ENCODE measurements around the gene OPHN1. TPM values are rescaled to one million over a fixed set of nuclear protein-coding genes. Genes with fewer than 3 reads are reported as not detected.
"Not testable (repeated sequence)": the region's sequence is repeated elsewhere in the genome, so short reads cannot be mapped to it uniquely, and the experiment has no call there.

The OPHN1 gene
- total RNA-seq, 1 donor from 2014 or later = 13.9 TPM

DNA sequence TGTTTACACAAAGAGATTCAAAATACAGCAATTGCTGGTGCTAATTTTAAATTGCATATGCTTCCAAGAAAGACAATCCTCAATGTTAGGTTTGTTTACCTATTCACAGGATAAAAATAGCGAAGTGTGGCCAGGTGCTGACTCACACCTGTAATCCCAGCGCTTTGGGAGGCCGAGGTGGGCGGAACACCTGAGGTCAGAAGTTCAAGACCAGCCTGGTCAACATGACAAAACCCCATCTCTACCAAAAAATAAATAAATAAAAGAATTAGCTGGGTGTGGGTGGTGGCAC, 77.7 kb downstream of the OPHN1 start:
- no peak for DNase-seq (ENCODE audit: low read depth)

DNA sequence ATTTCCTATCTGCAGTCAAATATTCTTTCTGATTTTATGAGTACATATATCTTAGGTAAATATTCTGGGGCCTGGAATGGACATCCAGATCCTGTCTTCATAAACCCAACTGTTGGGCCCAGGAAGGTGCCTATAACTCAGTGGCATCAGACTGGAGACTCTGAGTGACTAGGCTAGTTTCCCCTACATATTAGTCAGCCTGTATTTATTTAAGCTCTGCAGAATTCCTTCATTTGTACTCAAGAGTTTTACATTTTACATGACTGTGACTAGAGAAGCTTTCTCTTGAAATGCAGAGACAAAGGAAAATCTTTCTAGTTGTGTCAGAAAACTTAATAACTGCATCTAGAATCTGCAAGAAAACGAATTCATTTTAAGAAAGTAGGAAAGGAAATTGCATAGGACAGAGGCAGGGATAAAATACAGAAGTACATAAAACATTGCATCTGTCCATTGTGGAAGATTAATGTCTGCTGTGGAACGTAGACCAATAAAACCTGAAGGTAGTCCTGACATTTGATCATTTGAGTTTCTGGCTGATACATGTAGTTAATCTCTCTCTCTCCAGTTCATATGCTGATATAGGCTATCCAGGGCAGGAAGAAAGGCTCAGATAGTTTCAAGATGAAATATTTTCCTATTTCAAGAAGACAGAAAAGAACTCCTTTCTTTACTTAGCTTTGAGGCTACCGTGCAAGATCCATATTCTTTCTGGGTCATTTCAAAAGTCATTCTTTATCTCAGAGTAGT, 78.2 kb downstream of the OPHN1 start:
- peak; percentile 9 for DNase-seq (ENCODE audit: low read depth)

DNA sequence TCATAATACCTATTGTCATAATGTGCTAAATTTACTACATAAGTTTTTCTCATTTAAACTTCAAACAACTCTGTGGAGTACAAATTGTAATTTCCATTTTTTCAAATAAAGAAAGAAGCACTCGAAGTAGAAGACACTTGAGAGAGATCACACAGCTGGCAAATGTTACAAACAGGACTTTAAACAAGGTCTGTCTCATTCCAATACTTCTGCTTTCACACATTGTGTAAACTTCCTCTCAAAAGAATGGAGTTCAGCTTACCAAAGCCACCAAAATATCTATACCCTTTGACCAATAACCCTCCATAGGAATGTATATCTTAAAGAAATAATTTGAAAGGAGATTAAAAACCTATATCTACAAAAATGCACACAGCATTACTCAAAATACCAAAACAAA, 88.3 kb downstream of the OPHN1 start:
- no peak for DNase-seq (ENCODE audit: low read depth)

DNA sequence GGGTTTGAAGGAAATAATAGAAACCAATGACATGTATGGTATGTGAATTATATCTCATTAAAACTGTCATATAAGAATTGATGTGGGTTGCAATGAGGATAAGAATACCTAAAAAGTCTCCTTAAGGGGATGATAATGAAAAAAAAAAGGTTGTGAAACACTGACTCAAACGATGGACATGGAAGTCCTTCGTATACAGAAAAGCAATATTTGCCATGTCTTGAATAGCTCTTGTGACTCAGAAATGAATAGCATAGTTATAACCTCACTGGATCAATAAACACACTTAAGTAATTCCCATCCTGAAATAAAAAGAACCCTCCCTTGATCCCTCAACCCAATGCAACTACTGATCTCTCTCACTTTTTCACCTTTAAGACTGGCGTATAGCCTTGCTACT, 89.7 kb downstream of the OPHN1 start:
- no peak for DNase-seq (ENCODE audit: low read depth)

DNA sequence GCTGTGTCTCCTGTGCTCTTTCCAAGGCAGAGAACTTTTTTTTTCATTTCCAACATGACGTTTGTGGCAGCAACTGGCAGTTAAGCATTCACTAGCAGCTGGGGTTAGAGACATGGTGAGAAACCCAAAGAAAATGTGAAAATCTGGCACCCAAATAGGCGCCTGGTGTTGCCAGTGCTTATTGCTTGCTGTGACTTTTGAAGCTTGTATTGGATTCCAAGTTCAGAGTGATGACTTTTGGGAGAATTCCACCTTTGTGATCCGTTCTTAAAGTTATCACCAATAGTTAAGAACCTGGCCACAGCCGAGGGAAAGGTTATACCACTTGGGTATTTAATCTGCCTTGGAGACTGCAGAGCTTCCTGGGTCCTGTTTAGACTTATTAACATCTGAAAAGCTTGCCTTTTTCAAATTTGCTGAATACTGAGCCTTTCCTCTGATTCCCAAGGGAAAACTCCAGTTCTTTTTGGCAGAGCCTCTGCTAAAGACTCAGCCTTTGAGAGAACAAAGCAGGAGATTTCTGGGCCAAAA, 101.0 kb downstream of the OPHN1 start:
- no peak for DNase-seq (ENCODE audit: low read depth)

DNA sequence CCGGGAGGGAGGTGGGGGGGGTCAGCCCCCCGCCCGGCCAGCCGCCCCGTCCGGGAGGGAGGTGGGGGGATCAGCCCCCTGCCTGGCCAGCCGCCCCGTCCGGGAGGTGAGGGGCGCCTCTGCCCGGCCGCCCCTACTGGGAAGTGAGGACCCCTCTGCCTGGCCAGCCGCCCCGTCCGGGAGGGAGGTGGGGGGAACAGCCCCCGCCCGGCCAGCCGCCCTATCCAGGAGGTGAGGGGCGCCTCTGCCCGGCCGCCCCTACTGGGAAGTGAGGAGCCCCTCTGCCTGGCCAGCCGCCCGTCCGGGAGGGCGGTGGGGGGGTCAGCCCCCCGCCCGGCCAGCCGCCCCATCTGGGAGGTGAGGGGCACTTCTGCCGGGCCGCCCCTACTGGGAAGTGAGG, 106.5 kb downstream of the OPHN1 start:
- DNase-seq (ENCODE audit: low read depth) = not testable (repeated sequence)

DNA sequence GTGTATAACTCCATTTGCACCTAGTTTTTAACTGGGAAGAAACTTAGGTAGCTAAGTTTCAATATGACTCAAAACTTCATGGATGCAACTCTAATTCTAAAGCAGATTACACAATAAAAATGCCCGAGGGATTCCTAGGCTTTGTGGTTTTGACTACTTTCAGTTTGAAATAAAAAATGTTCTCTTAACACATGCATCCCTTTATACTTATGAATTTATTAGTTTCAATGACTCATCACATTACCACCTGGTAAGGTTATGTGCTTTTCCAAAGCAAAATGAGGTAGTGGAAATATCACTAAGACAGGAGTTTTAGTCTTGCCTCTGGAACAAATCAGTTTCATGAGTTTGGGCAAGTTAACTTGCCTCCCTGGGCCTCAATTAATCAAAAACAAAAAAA, 125.5 kb downstream of the OPHN1 start:
- DNase-seq (ENCODE audit: low read depth) = peak; percentile 90

DNA sequence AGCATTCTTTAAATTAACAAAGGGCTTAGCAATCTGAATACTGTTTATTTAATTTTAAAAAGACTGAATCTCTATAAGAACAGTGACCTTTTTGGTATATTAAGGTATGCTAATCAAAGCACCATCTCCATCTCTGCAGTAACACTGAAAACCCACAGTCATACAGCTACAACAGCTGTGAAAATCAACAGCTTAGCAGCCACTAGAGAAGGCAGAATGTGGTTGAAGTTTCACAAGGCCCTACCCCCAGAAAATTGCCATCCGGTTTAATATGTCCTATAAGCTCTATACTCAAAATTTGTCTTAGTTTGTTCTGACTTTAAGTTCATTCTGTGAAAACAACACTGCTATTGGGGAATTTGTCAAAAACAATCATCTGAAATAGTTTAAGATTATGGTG, 128.7 kb downstream of the OPHN1 start:
- no peak for DNase-seq (ENCODE audit: low read depth)

DNA sequence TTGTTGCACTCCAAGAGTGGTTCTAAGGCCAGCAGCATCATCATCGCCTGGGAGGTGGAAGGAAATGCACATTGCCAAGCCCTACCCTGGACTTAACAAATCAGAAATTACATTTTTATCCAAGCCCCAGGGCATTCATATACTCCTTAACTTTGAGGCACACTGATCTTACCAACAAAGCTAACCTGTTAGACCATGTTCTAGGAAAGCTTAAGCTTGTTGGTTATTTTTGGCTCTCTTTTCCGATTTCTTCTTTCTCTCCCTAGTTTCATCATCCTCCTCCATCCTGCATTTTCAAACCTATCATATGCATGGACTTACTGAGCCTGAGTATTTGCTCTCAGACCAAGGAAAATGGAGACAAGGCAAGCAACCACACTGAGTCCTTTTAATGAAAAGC, 133.4 kb downstream of the OPHN1 start:
- no peak for DNase-seq (ENCODE audit: low read depth)

DNA sequence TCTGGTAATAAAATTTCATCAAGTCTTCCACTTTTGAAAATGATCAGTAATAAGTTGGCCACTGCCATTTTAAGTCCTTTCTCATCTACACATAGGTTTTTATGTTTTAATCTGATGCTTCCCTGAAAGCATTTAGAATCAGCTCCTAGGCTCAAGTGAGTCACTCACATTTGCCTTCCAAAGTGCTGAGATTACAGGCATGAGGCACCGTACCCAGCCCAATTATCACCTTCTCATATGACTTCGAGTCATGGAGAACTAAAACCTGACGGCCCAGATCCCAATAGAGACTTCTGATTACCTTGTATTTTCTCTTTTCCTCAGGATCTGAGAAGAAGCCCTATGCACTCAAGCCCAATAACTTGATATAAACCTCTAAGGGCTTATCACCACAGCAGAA, 140.8 kb downstream of the OPHN1 start:
- DNase-seq (ENCODE audit: low read depth) = peak; percentile 40

DNA sequence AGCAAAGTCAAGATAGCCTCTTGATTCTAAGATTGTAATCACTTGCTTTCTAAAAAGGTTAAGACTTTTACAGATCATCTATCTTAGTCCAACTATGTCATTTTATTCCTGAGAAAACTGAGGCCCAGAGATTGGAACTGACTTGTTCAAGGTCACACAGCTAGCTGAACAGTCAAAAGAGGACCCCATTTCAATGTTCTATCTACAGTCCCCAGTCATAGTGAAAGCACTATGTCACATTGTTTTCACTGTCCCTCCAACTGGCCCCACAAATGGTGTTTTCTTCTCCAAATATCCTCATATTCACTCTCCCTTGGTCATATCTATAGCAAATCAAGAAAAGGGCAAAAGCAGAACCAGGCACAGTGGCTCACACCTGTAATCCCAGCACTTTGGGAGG, 145.2 kb downstream of the OPHN1 start:
- DNase-seq (ENCODE audit: low read depth) = no peak

DNA sequence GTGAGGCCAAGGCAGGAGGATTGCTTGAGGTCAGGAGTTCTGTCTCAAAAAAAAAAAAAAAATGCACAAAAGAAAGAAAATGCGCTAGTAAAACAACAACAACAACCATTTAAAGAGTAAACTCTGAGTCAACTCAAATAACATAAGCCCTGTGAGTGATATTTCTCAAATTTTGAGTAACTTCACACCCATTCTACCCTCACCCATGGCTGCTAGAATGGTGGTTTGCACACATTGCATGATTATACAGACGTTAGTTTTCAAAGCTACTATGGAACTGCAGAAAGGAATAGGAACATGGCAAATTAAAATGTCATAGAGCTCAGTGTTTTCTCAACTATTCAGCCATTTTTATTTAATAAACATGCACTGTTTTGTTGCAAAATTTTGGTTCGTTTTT, 145.9 kb downstream of the OPHN1 start:
- no peak for DNase-seq (ENCODE audit: low read depth)

DNA sequence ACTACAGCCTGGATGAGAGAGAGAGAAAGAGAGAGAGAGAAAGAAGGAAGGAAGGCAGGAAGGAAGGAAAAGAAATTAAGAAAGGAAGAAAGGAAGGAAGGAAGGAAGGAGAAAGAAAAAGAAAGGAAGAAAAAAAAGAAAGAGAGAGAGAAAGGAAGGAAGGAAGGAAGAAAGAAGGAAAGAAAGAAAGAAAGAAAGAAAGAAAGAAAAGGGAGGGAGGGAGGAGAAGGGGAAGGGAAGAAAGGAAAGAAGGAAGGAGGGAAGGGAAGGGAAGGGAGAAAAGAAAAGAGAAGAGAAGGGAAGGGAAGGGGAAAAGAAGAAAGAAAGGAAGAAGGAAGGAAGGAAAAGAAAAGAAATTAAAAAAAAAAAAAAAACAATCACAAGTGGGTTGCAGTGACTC, 146.3 kb downstream of the OPHN1 start:
- no peak for DNase-seq (ENCODE audit: low read depth)

DNA sequence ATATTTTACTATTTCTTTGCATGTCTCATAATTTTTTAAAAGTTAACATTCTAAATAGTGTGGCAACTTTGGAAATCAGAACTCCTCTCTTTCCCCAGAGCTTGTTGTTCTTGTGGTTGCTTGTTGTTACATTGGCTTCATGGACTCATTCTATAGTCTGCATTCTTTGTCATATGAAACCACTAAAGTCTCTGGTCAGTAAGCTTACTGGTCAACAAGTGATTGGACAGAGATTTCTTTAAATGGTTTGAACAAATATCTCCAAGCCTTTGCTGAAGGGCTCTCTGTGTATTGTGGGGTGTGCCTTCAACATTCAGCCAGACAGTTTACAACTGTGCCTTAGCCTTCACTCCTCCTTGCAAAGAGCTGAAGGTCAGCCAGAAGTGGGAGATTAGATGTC, 147.2 kb downstream of the OPHN1 start:
- no peak for DNase-seq (ENCODE audit: low read depth)

DNA sequence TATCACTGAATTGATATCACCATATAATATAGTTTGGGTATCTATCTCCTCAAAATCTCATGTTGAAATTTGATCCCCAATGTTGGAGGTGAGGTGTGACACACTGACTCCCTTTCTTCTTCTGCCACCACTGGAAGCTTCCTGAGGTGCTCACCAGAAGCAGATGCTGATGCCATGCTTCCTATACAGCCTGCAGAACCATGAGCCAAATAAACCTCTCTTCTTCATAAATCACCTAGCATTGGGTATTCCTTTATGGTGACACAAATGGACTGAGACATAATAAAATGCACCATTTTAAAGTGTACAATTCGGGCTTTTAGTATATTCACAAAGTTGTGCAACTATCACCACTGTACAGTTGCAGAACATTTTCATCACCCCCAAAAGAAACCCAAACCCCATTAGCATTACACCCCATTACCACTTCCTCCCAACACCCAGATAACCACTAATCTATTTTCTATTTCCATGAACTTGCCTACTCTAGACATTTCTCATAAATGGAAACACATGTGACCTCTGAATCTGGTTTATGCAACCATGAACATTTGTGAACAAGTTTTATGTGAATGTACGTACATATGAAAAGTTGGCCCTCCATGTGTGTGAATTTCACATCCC, 148.9 kb downstream of the OPHN1 start:
- DNase-seq (ENCODE audit: low read depth) = no peak

DNA sequence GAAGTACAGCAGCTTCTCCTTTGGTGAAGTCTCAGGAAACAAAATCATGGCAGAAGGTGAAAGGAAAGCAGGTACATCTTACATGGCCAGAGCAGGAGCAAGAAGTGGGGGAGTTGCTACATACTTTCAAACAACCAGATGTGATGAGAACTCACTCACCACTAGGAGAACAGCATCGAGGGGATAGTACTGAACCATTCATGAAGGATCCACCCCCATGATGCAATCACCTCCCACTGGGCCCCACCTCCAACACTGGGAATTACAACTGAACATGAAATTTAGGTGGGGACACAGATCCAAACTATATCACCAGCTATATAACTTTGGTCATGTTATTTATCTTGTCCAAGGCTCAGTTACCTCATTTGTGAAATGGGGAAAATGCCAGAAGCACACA, 159.4 kb downstream of the OPHN1 start:
- DNase-seq (ENCODE audit: low read depth) = no peak

DNA sequence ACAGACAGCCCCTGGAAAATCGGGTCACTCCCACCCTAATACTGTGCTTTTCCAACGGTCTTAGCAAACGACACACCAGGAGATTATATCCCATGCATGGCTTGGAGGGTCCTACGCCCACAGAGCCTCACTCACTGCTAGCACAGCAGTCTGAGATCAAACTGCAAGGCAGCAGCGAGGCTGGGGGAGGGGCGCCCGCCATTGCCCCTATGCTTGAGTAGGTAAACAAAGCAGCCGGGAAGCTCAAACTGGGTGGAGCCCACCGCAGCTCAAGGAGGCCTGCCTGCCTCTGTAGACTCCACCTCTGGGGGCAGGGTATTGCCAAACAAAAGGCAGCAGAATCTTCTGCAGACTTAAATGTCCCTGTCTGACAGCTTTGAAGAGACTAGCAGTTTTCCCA, 168.5 kb downstream of the OPHN1 start:
- DNase-seq (ENCODE audit: low read depth) = not testable (repeated sequence)

DNA sequence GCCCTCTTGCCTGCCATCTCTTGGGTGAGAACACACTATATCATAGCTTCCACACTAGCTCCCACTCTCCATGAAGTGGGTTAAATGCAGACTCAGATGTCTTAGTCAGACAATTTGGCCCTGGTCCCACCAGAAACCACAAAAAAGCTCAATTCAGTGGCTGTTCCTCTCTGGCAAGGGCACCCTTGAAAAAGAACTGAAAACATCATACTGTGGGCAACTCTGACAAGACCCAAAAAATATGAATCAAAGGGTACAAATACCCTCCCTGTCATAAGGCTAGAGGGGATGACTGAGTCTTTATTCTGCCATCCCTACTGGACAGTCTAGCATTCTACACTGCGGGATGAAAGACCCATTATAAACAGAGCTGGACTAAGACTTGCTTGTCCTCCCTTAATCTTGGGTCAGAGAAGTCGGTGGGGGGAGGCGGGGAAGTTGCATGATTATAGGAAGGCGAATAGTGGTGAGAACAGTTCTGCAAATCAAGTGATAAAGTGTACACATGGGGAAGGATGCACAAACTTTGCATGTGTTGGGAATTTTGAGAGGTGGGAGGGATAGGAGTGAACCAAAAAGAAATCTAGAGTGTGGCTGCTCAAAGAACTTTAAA, 172.1 kb downstream of the OPHN1 start:
- peak; percentile 12 for DNase-seq (ENCODE audit: low read depth)

DNA sequence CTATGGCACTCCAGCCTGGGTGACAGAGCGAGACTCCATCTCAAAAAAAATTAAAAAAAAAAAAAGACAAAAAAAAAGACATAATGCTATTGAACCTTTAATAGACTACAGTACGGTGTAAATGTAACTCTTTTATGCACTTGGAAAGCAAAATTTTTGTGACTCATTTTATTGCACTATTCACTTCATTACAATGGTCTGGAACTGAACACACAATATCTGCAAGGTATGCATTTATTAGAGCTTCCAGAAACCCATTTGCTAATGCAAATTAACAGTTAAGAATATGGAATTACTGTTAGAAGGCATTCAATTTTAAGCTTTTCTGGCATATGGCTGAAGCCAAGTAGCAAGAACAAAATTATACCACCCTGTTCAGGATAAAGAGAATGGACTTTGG, 176.3 kb downstream of the OPHN1 start:
- DNase-seq (ENCODE audit: low read depth) = no peak

DNA sequence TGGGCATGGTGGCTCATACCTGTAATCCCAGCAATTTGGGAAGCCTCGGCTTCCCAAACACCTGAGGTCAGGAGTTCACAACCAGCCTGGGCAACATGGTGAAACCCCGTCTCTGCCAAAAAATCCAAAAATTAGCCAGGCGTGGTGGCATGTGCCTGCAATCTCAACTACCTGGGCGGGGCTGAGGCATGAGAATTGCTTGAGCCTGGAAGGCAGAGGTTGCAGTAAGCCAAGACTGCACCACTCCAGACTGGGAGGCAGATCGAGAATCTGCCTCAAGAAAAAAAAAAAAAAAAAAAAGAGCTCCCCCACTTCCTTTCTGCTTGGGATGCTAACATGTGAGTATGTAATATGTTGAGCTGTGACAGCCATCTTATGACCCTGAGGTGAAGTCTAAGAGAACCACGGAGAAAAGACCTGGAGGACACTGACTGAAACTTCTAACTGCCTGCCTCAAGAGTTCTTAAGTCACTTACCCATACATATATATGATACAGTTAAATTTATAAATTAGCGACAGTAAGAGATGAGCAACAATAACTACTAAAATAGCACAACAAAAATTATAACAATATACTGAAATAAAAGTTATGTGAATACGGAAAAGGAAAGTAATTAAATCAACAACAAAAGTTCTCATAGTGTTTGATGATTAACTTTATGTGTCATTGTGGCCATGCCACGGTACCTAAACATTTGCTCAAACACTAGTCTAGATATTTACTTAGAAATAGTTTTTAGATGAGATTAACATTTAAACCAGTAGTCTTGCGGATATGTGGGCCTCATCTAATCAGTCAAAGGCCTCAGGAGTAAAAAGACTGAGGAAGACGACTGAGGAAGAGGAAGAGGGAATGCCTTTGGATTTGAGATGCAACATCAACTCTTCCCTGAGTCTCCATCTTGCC, 178.3 kb downstream of the OPHN1 start:
- peak; percentile 61 for DNase-seq (ENCODE audit: low read depth)

DNA sequence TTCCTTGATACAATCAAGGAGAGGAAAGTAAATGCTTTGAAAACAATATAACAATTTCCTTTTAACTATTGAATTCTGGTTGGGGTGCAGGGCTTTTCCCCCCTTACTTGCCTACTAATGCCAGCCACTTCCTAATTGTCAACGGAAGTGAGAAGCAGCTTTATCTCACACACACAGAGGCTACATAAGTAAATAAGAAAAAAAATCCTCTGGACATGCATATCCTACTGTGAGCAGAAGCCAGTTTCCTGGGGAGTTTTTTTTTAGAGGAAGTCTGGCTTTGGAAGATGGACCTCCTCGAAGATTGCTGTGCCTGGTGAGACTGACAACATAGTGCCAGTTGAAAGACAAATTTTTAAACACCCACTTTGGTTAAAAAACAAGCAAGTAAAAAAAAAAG, 180.6 kb downstream of the OPHN1 start:
- DNase-seq (ENCODE audit: low read depth) = no peak

DNA sequence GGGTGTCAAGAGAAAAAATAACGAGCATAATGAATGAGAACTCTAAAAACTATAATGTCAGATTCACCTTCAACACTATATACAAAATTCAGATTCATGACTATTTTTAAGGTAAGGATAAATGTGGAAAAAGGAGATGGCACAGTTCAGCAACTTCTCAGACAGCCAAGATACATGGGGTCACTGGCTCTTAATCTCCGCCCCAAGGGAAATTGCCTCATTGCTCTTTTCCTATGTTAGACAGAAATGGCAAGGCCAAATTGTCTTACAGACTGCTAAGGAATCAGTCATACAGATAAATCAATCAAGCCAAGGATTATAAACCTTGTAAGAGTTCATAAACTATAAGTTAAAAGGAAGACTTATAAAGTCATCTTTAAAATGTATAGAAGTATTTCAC, 183.4 kb downstream of the OPHN1 start:
- no peak for DNase-seq (ENCODE audit: low read depth)

Measured in renal cortical epithelial cell (primary cell).